ENCODE results near the gene LXN. TPM values are rescaled to one million over a fixed set of nuclear protein-coding genes. Genes with fewer than 3 reads are reported as not detected.

Gene LXN
- total RNA-seq, 3 donors from 2014 or later (not counting 1 experiment from before 2014, with no cell fraction given): 2.2 to 3.9 (median 3.5) TPM

DNA sequence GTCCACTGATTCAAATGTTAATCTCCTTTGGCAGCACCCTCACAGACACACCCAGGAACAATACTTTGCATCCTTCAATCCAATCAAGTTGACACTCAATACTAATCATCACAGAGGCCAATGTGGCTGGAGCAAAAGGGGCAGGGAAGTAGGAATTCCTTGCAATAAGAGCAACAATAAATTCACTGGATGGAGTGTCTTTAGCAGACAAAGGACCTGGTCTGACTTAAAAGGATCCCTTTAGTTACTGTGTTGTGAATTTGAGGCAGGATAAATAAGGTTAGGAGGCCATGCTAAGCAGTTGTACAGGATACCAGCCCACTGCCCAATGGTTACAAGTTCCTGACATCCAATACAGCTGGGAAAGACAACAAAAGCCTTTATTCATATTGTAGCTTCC, 40.5 kb downstream of the LXN start:
- no peak overlapping the region for H3K4me3 Mint-ChIP-seq
- no peaks in the 10 kb centered on the region for H3K9me3 Mint-ChIP-seq
- H3K27ac Mint-ChIP-seq: no peak overlapping the region
- H3K27me3 Mint-ChIP-seq (ENCODE audit: low read depth in 2 of 2): peaks cover 10 to 32% of the 10 kb centered on the region in 2 donors
- TF ChIP-seq, protein P1, sequence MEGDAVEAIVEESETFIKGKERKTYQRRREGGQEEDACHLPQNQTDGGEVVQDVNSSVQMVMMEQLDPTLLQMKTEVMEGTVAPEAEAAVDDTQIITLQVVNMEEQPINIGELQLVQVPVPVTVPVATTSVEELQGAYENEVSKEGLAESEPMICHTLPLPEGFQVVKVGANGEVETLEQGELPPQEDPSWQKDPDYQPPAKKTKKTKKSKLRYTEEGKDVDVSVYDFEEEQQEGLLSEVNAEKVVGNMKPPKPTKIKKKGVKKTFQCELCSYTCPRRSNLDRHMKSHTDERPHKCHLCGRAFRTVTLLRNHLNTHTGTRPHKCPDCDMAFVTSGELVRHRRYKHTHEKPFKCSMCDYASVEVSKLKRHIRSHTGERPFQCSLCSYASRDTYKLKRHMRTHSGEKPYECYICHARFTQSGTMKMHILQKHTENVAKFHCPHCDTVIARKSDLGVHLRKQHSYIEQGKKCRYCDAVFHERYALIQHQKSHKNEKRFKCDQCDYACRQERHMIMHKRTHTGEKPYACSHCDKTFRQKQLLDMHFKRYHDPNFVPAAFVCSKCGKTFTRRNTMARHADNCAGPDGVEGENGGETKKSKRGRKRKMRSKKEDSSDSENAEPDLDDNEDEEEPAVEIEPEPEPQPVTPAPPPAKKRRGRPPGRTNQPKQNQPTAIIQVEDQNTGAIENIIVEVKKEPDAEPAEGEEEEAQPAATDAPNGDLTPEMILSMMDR (IDR thresholded peaks at IDR 0.05): no peak
- no peak overlapping the region for H3K27ac ChIP-seq (ENCODE audit: low read length)
- DNase-seq (no peak), ATAC-seq (no peak)
- no peaks in the 10 kb centered on the region for H3K36me3 Mint-ChIP-seq
- H3K27me3 ChIP-seq (ENCODE audit: control insufficient read depth, insufficient read depth, low read length): no peaks in the 10 kb centered on the region
- no peaks in the 10 kb centered on the region for H3K36me3 ChIP-seq (ENCODE audit: control insufficient read depth, insufficient read depth, low read length)
- no peaks in the 10 kb centered on the region for H3K4me1 Mint-ChIP-seq
- no peaks in the 10 kb centered on the region for H3K9me3 ChIP-seq (ENCODE audit: control insufficient read depth, insufficient read depth, low read length)
- no peak overlapping the region for H3K4me3 ChIP-seq (ENCODE audit: low read length)
- intact Hi-C loops (cut with micrococcal nuclease): no loop called here
- H3K4me1 ChIP-seq (ENCODE audit: control insufficient read depth, insufficient read depth, low read length): no peaks in the 10 kb centered on the region

DNA sequence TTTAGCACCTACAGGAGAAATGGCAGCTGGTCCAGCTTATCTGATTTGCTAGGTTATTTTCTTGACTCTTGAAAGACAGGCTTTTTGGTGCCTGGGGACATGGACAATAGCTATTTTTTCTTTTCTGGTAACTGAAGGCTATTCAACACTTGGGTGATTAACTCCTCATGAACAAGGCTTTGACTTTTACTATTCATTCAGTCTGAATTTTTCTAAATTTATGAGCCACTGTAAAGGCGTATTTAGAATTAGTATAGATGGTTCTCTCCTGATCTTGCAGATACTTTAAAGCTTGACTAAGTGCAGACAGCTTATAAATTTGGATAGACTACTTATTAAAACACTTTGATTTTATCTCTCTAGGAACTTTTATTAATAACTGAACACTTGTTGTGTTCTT, 46.6 kb downstream of the LXN start:
- no CpG with 5 or more reads among the region's 1 CpG for WGBS (ENCODE audit: insufficient coverage)
- ATAC-seq: no peak
- H3K36me3 Mint-ChIP-seq: no peaks in the 10 kb centered on the region
- Histone ChIP-seq H3K27me3 (ENCODE audit: control insufficient read depth, insufficient read depth, low read length) (no peaks in the 10 kb centered on the region), H3K4me3 (ENCODE audit: low read length) (no peak overlapping the region), H3K36me3 (ENCODE audit: control insufficient read depth, insufficient read depth, low read length) (no peaks in the 10 kb centered on the region), H3K4me1 (ENCODE audit: control insufficient read depth, insufficient read depth, low read length) (no peaks in the 10 kb centered on the region), H3K27ac (ENCODE audit: low read length) (no peak overlapping the region), H3K9me3 (ENCODE audit: control insufficient read depth, insufficient read depth, low read length) (peaks cover 5% of the 10 kb centered on the region)
- no peak overlapping the region for H3K27ac Mint-ChIP-seq
- TF ChIP-seq, protein P1 (IDR thresholded peaks at IDR 0.05): no peak
- intact Hi-C loops (cut with micrococcal nuclease): no loop called here
- H3K4me3 Mint-ChIP-seq: no peak overlapping the region
- H3K9me3 Mint-ChIP-seq: peaks cover 0 to 6% of the 10 kb centered on the region in 2 donors
- peaks cover 13 to 14% of the 10 kb centered on the region in 2 donors for H3K27me3 Mint-ChIP-seq (ENCODE audit: low read depth in 2 of 2)
- H3K4me1 Mint-ChIP-seq: no peaks in the 10 kb centered on the region
- no peak for DNase-seq

DNA sequence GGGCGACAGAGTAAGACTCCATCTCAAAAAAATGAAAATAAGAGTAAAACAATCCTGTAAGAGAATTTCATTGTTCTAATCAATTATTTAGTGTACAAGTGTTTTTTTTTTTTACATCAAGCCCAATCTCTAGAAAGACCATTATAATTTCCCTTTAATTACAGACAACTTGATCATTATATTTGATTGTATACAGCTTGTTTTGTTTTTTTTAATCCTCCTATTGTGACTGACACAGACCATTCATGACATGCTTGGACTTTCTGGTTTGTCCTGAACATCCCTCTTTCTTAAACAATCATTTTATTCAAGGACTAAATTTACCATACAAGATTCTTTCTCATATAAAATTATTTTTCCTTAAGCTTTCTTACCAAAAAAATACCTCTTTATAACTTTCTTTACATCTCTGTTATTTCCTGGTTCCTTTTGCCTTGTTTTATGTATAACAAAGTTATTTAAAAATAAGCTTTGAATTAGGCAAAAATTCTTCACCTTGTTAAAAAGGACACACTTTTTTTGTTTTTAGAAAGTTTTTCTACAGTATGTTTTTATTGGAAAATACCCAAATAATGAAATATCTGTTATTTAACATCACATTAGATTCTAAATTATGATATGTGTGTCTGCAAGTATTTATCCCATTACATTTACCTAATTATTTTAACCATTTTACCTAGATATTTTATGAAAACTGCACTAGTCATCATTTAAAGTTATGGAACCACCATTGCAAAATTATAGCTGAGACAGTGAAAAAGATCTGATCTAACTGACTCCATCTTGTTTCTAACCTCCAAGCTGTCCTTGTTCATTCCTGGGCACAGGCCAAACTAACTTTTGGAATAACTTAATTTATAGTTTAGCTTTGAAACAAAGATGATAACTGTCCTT, 54.2 kb downstream of the LXN start:
- Histone ChIP-seq H3K36me3 (ENCODE audit: control insufficient read depth, insufficient read depth, low read length) (no peaks in the 10 kb centered on the region), H3K27ac (ENCODE audit: low read length) (no peak overlapping the region), H3K27me3 (ENCODE audit: control insufficient read depth, insufficient read depth, low read length) (no peaks in the 10 kb centered on the region), H3K4me3 (ENCODE audit: low read length) (no peak overlapping the region), H3K9me3 (ENCODE audit: control insufficient read depth, insufficient read depth, low read length) (peaks cover 10% of the 10 kb centered on the region), H3K4me1 (ENCODE audit: control insufficient read depth, insufficient read depth, low read length) (no peaks in the 10 kb centered on the region)
- H3K36me3 Mint-ChIP-seq: peaks cover 7% of the 10 kb centered on the region
- DNase-seq: no peak
- intact Hi-C loops (cut with micrococcal nuclease): no loop called here
- H3K4me1 Mint-ChIP-seq: no peaks in the 10 kb centered on the region
- peaks cover 2 to 7% of the 10 kb centered on the region in 2 donors for H3K9me3 Mint-ChIP-seq
- 83% methylated on average over 1 of the region's 1 CpG for WGBS (ENCODE audit: insufficient coverage)
- no peak overlapping the region for H3K4me3 Mint-ChIP-seq
- H3K27ac Mint-ChIP-seq: no peak overlapping the region
- peaks cover 4 to 11% of the 10 kb centered on the region in 2 donors for H3K27me3 Mint-ChIP-seq (ENCODE audit: low read depth in 2 of 2)
- ATAC-seq: no peak
- TF ChIP-seq, protein P1 (IDR thresholded peaks at IDR 0.05): no peak

Other genes with a start within 250 kb of the LXN start
- gene MLF1, start 101.5 kb downstream of the LXN start, total RNA-seq: 1 to 10 TPM; 2.8 to 5.3 (median 3.1) TPM
- gene GFM1, start 28.1 kb downstream of the LXN start, total RNA-seq: 10 to 100 TPM; 38.4 to 55.5 (median 50.4) TPM
- not detected for gene RARRES1, start 59.8 kb upstream of the LXN start, total RNA-seq
- gene MFSD1, start 129.4 kb upstream of the LXN start, total RNA-seq: 10 to 100 TPM; 27.3 to 37.3 (median 33.6) TPM